Measurements from ENCODE around the gene LYAR. TPM values are rescaled to one million over a fixed set of nuclear protein-coding genes. Genes with fewer than 3 reads are reported as not detected.

Gene LYAR
- polyA plus RNA-seq, 1 donor (not counting 4 experiments of a cell fraction or from before 2014, with no cell fraction given) = 19.8 TPM

- peaks cover 0 to 12% of the 10 kb centered on the region in 2 experiments for H3K36me3 ChIP-seq (ENCODE audit: control insufficient read depth in 2 of 2, extremely low read depth in 1 of 2, insufficient read depth in 2 of 2, low read length in 2 of 2)
Measured at GRCh38 chr4:4302001-4302400, 12.0 kb upstream of the LYAR start.

GRCh38 chr4:4299006-4299405, 9.1 kb upstream of the LYAR start:
- no peaks in the 10 kb centered on the region for H3K4me1 ChIP-seq (ENCODE audit: control insufficient read depth, extremely low read depth, insufficient read depth, low read length)
- H4K20me1 ChIP-seq (ENCODE audit: control insufficient read depth, extremely low read depth, insufficient read depth, low read length) = no peaks in the 10 kb centered on the region
- no peak overlapping the region for H2AFZ ChIP-seq (ENCODE audit: control insufficient read depth, low read length)
- peaks cover 6% of the 10 kb centered on the region for H3K79me2 ChIP-seq (ENCODE audit: control insufficient read depth, insufficient read depth, low read length)
- H3K27ac ChIP-seq (ENCODE audit: control insufficient read depth, insufficient read depth, low read length) = no peak overlapping the region
- no peaks in the 10 kb centered on the region for H3K27me3 ChIP-seq (ENCODE audit: control insufficient read depth, extremely low read depth, insufficient read depth, low read length)
- no peak for DNase-seq (ENCODE audit: low read depth, low spot score)
- H3K9ac ChIP-seq (ENCODE audit: control insufficient read depth, extremely low read depth, insufficient read depth, low read length) = no peak overlapping the region
- no peak for TF ChIP-seq CTCF (optimal IDR thresholded peaks at IDR 0.05 in 1 of 3, IDR thresholded peaks at IDR 0.05 in 1 of 3, conservative IDR thresholded peaks at IDR 0.05 in 1 of 3; ENCODE audit: extremely low read depth in 1 of 3, insufficient read depth in 2 of 3, low read length in 3 of 3)
- TF ChIP-seq EZH2 (IDR thresholded peaks at IDR 0.05; ENCODE audit: low read length) = no peak
- H3K4me2 ChIP-seq (ENCODE audit: control insufficient read depth, extremely low read depth, insufficient read depth, low read depth, low read length) = no peak overlapping the region
- no peak overlapping the region for H3K4me3 ChIP-seq (ENCODE audit: control insufficient read depth in 2 of 3, extremely low read depth in 1 of 3, insufficient read depth in 2 of 3, low read depth in 1 of 3, low read length in 3 of 3)
- no peaks in the 10 kb centered on the region for H3K9me3 ChIP-seq (ENCODE audit: control insufficient read depth, low read depth, low read length)
- FAIRE-seq = no peak
- no peaks in the 10 kb centered on the region for H3K9me1 ChIP-seq (ENCODE audit: control insufficient read depth, extremely low read depth, insufficient read depth, low read length)
- H3K36me3 ChIP-seq (ENCODE audit: control insufficient read depth in 2 of 2, extremely low read depth in 1 of 2, insufficient read depth in 2 of 2, low read length in 2 of 2) = peaks cover 0 to 10% of the 10 kb centered on the region in 2 experiments
- dilution Hi-C loops (cut with MboI; ENCODE audit: extremely low pct_ligation_motif_present, low sequenced_read_pairs) = no loop called here

More at GRCh38 chr4:4302001-4302400, 12.0 kb upstream of the LYAR start:
- Histone ChIP-seq H3K9me1 (ENCODE audit: control insufficient read depth, extremely low read depth, insufficient read depth, low read length) (no peaks in the 10 kb centered on the region), H2AFZ (ENCODE audit: control insufficient read depth, low read length) (no peak overlapping the region), H3K79me2 (ENCODE audit: control insufficient read depth, insufficient read depth, low read length) (peaks cover 4% of the 10 kb centered on the region), H3K27ac (ENCODE audit: control insufficient read depth, insufficient read depth, low read length) (no peak overlapping the region), H3K4me3 (ENCODE audit: control insufficient read depth in 2 of 3, extremely low read depth in 1 of 3, insufficient read depth in 2 of 3, low read depth in 1 of 3, low read length in 3 of 3) (no peak overlapping the region), H3K9ac (ENCODE audit: control insufficient read depth, extremely low read depth, insufficient read depth, low read length) (no peak overlapping the region), H3K4me1 (ENCODE audit: control insufficient read depth, extremely low read depth, insufficient read depth, low read length) (no peaks in the 10 kb centered on the region), H3K27me3 (ENCODE audit: control insufficient read depth, extremely low read depth, insufficient read depth, low read length) (no peaks in the 10 kb centered on the region), H3K9me3 (ENCODE audit: control insufficient read depth, low read depth, low read length) (no peaks in the 10 kb centered on the region), H4K20me1 (ENCODE audit: control insufficient read depth, extremely low read depth, insufficient read depth, low read length) (no peaks in the 10 kb centered on the region), H3K4me2 (ENCODE audit: control insufficient read depth, extremely low read depth, insufficient read depth, low read depth, low read length) (no peak overlapping the region)
- dilution Hi-C loops (cut with MboI; ENCODE audit: extremely low pct_ligation_motif_present, low sequenced_read_pairs) = no loop called here
- FAIRE-seq (no peak), DNase-seq (ENCODE audit: low read depth, low spot score) (no peak)
- no peak for TF ChIP-seq EZH2 (IDR thresholded peaks at IDR 0.05; ENCODE audit: low read length)
- TF ChIP-seq CTCF (optimal IDR thresholded peaks at IDR 0.05 in 1 of 3, IDR thresholded peaks at IDR 0.05 in 1 of 3, conservative IDR thresholded peaks at IDR 0.05 in 1 of 3; ENCODE audit: extremely low read depth in 1 of 3, insufficient read depth in 2 of 3, low read length in 3 of 3) = no peak

All from keratinocyte (primary cell).